PFSK-1 (cell line): ENCODE results near the gene ASCL2.

ENCODE experiments used
- POLR2AphosphoS5 ChIP-seq: IDR thresholded peaks from 2 replicates; pipeline ENCODE4 v1.6.1; 2012; ENCODE audit warnings: low read depth, mild to moderate bottlenecking, control low read depth, low read length, moderate library complexity
- SIN3A ChIP-seq: IDR thresholded peaks from 2 replicates; pipeline ENCODE4 v1.6.1; 2012; ENCODE audit warnings: mild to moderate bottlenecking, low read length, moderate library complexity, borderline replicate concordance; ENCODE audit not compliant: insufficient read depth
- TAF1 ChIP-seq: IDR thresholded peaks from 2 replicates; pipeline ENCODE4 v1.6.1; 2012; ENCODE audit warnings: low read length, control low read depth, borderline replicate concordance; ENCODE audit not compliant: insufficient read depth
- TF ChIP-seq, protein P1 (sequence below), 2 experiments: IDR thresholded peaks; 2 replicates each; pipeline versions ENCODE4 v1.6.1 to v1.8.0; 2011 to 2012; ENCODE audit warnings: low read depth in 2 of 2, low read length in 2 of 2, control low read depth in 1 of 2, inconsistent platforms in 1 of 2, mild to moderate bottlenecking in 1 of 2, moderate library complexity in 1 of 2; ENCODE audit not compliant: insufficient read depth in 1 of 2

DNA sequence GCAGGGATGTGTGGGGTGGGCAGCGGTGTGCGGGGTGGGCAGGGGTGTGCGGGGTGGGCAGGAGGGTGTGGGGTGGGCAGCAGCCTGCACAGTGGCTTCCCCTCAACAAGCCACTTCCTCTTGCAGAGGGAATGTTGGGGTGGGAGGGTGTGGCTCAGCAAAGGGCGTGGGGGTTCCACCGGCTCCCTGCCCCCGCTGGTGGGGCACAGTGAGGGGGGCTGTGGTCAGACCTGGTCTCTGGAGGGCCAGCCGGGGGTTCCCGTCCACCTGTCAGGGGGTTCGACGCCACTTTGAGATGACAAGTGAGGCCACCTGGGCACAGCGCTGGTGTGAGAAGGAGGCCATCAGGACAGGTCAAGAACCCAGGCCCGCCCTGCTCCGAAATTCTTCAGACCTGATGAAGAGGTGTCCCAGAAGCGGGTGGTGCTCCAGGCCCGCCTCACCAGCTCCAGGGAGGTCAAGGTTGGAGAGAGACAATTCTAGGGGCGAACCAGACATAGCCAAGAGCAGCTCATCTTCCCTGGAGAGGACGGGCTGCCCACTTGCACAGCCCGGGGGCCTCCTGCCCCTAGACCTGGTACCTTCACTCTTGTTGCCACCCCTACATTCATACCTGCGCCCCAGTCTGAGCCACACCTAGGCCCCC is 30.0 kb upstream of the ASCL2 start:
- TF ChIP-seq, protein P1, sequence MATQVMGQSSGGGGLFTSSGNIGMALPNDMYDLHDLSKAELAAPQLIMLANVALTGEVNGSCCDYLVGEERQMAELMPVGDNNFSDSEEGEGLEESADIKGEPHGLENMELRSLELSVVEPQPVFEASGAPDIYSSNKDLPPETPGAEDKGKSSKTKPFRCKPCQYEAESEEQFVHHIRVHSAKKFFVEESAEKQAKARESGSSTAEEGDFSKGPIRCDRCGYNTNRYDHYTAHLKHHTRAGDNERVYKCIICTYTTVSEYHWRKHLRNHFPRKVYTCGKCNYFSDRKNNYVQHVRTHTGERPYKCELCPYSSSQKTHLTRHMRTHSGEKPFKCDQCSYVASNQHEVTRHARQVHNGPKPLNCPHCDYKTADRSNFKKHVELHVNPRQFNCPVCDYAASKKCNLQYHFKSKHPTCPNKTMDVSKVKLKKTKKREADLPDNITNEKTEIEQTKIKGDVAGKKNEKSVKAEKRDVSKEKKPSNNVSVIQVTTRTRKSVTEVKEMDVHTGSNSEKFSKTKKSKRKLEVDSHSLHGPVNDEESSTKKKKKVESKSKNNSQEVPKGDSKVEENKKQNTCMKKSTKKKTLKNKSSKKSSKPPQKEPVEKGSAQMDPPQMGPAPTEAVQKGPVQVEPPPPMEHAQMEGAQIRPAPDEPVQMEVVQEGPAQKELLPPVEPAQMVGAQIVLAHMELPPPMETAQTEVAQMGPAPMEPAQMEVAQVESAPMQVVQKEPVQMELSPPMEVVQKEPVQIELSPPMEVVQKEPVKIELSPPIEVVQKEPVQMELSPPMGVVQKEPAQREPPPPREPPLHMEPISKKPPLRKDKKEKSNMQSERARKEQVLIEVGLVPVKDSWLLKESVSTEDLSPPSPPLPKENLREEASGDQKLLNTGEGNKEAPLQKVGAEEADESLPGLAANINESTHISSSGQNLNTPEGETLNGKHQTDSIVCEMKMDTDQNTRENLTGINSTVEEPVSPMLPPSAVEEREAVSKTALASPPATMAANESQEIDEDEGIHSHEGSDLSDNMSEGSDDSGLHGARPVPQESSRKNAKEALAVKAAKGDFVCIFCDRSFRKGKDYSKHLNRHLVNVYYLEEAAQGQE (IDR thresholded peaks at IDR 0.05; ENCODE audit: insufficient read depth in 1 of 2, low read depth in 2 of 2, low read length in 2 of 2), result no peak
- TF ChIP-seq POLR2AphosphoS5 (no peak), TAF1 (no peak), SIN3A (no peak)
